Measurements from ENCODE around the gene PTCH2. TPM values are rescaled to one million over a fixed set of nuclear protein-coding genes. Genes with fewer than 3 reads are reported as not detected.
"Not testable (repeated sequence)": the region's sequence is repeated elsewhere in the genome, so short reads cannot be mapped to it uniquely, and the experiment has no call there.

Gene PTCH2
- total RNA-seq, 4 donors from 2014 or later, result 0.66 to 2.6 (median 1.1) TPM

DNA sequence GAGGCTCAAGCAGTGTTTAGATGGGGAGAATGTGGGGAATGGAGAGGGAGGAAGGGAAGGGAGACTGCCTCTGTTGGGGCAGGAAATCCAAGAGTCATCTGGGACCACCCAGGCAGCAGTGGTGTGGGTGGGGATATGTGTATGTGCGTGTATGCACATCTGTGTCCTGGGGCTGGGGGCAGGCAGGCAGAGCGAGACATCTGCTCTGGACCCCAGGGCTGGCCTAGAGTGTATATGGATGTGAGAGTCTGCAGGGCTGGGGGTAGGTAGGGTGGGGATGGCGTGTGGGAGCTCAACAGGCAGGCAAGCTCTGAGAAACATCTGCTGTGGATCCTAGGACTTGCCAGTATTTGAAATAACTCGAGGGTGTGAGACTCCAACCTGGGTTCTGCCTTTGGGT is 3.5 kb downstream of the PTCH2 start:
- Histone ChIP-seq H3K36me3 (no peaks in the 10 kb centered on the region), H3K27ac (replicated peaks in 1 of 4) (no peak overlapping the region), H3K9me3 (no peaks in the 10 kb centered on the region), H3K27me3 (no peaks in the 10 kb centered on the region), H3K4me3 (no peak overlapping the region), H3K4me1 (peaks cover 9 to 31% (median 24%) of the 10 kb centered on the region in 4 donors)
- no peak for TF ChIP-seq EP300 (IDR thresholded peaks at IDR 0.05)
- TF ChIP-seq, protein P1, sequence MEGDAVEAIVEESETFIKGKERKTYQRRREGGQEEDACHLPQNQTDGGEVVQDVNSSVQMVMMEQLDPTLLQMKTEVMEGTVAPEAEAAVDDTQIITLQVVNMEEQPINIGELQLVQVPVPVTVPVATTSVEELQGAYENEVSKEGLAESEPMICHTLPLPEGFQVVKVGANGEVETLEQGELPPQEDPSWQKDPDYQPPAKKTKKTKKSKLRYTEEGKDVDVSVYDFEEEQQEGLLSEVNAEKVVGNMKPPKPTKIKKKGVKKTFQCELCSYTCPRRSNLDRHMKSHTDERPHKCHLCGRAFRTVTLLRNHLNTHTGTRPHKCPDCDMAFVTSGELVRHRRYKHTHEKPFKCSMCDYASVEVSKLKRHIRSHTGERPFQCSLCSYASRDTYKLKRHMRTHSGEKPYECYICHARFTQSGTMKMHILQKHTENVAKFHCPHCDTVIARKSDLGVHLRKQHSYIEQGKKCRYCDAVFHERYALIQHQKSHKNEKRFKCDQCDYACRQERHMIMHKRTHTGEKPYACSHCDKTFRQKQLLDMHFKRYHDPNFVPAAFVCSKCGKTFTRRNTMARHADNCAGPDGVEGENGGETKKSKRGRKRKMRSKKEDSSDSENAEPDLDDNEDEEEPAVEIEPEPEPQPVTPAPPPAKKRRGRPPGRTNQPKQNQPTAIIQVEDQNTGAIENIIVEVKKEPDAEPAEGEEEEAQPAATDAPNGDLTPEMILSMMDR (IDR thresholded peaks at IDR 0.05), result no peak
- no peak for TF ChIP-seq POLR2A (IDR thresholded peaks at IDR 0.05; ENCODE audit: low read depth)
- TF ChIP-seq POLR2AphosphoS5 (IDR thresholded peaks at IDR 0.05), result no peak
- intact Hi-C loops (cut with DNase I), result loop anchor here (5.0 to 10.0 kb wide), 4 partner anchors 42 to 465 kb away; partner anchors contain the start of gene EIF2B3
- no peak for DNase-seq (ENCODE audit: extremely low spot score)
- WGBS, result 59% methylated on average over 4 of the region's 4 CpGs

DNA sequence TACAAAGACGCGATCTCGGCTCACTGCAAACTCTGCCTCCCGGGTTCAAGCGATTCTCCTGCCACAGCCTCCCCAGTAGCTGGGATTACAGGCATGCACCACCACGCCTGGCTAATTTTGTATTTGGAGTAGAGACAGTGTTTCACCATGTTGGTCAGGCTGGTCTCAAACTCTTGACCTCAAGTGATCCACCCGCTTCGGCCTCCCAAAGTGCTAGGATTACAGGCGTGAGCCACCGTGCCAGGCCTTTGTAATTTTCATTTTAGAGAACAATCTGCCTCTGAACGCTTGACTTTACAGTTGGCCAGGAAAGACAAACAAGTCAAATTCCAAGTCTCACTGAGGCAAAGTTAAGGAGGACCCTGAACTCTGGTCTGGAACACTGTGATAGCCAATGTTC is 4.8 kb downstream of the PTCH2 start:
- H3K27ac ChIP-seq (replicated peaks in 1 of 4); H3K9me3 ChIP-seq: not testable (repeated sequence)
- WGBS, result 90% methylated on average over 11 of the region's 11 CpGs

DNA sequence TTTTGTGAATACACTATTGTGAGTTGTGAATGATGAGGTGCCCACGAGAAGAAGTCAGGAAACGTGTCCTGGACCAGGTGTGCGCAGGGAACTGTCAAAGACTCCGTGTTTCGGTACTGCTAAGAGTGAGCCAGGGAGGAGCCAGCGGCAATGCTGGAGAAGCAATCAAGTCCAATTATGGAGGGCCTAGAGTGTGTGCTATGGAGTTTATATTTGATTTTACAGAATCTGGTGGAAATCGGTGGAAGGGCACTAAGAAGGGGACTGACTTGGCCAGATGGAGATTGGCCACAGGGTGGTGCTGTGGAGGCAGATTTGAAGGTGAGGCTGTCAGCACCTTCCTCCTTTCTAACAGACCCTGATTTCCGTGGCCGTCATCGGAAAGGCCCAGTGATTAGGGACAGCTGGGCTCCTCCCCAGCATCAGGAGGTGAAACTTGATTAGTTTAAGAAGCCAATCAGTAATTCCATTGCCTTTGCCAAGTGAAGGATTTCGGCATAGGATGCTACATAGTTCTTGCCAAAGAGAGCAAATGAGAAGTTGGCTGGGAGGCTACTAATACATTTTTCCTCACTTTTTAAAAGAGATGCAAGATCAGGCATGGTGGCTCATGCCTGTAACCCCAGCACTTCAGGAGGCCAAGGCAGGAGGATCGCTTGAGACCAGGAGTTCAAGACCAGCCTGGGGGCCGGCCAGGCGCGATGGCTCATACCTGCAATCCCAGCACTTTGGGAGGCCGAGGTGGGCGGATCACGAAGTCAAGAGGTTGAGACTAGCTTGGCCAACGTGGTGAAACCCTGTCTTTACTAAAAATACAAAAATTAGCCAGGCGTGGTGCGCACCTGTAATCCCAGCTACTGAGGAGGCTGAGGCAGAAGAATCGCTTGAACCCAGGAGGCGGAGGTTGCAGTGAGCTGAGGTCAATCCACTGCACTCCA is 7.0 kb downstream of the PTCH2 start:
- no peak for DNase-seq (ENCODE audit: extremely low spot score)
- Histone ChIP-seq H3K27me3 (no peaks in the 10 kb centered on the region), H3K36me3 (no peaks in the 10 kb centered on the region), H3K9me3 (no peaks in the 10 kb centered on the region), H3K27ac (replicated peaks in 1 of 4) (peak overlapping the region in 1 of 4 donors; percentile 5), H3K4me1 (peaks cover 0 to 8% (median 8%) of the 10 kb centered on the region in 4 donors), H3K4me3 (peak overlapping the region in 1 of 4 donors; percentile 8)
- TF ChIP-seq, protein P1 (IDR thresholded peaks at IDR 0.05), result peak; percentile 75 to 89 (median 81)
- TF ChIP-seq POLR2AphosphoS5 (IDR thresholded peaks at IDR 0.05) (peak; percentile 13 to 67), EP300 (IDR thresholded peaks at IDR 0.05) (no peak)
- 69% methylated on average over 22 of the region's 23 CpGs for WGBS
- intact Hi-C loops (cut with DNase I), result loop anchor here (5.0 to 10.0 kb wide), 4 partner anchors 39 to 469 kb away; partner anchors contain the start of gene EIF2B3

More for the DNA sequence above, 4.8 kb downstream of the PTCH2 start:
- H3K4me1 ChIP-seq, result peaks cover 6 to 25% (median 19%) of the 10 kb centered on the region in 4 donors
- intact Hi-C loops (cut with DNase I), result loop anchor here (5.0 to 10.0 kb wide), 4 partner anchors 41 to 467 kb away; partner anchors contain the start of gene EIF2B3
- not testable (repeated sequence) for H3K36me3 ChIP-seq; H3K27me3 ChIP-seq; H3K4me3 ChIP-seq; DNase-seq (ENCODE audit: extremely low spot score)

DNA sequence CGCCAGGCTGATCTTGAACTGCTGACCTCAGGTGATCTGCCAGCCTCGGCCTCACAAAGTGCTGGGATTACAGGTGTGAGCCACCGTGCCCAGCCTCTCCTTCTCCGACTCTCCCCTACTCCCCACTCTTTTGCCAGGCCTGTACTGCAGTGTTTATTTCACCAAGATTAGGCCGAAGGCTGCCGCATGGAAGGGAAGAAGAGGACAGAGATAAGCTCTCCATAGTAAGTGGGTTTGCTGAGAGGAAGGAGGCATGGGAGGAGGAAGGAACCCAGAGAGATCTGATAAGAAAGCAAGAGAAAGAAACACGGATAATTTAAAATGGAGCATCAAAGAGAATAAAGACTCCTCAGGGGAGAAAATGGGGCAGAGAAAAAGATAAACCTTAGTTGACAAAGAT is 8.7 kb downstream of the PTCH2 start:
- H3K4me1 ChIP-seq, result peaks cover 0 to 8% (median 8%) of the 10 kb centered on the region in 4 donors
- H3K9me3 ChIP-seq, result no peaks in the 10 kb centered on the region
- intact Hi-C loops (cut with DNase I), result loop anchor here (10.0 kb wide), 2 partner anchors 150 to 470 kb away; partner anchors contain the start of gene EIF2B3
- no peaks in the 10 kb centered on the region for H3K27me3 ChIP-seq
- no peak overlapping the region for H3K27ac ChIP-seq (replicated peaks in 1 of 4)
- no peak for DNase-seq (ENCODE audit: extremely low spot score)
- no peak overlapping the region for H3K4me3 ChIP-seq
- 71% methylated on average over 7 of the region's 7 CpGs for WGBS
- H3K36me3 ChIP-seq, result peaks cover 0 to 2% (median 0%) of the 10 kb centered on the region in 4 donors
- TF ChIP-seq EP300 (IDR thresholded peaks at IDR 0.05) (no peak), POLR2A (IDR thresholded peaks at IDR 0.05; ENCODE audit: low read depth) (no peak), POLR2AphosphoS5 (IDR thresholded peaks at IDR 0.05) (no peak)
- TF ChIP-seq, protein P1 (IDR thresholded peaks at IDR 0.05), result no peak

DNA sequence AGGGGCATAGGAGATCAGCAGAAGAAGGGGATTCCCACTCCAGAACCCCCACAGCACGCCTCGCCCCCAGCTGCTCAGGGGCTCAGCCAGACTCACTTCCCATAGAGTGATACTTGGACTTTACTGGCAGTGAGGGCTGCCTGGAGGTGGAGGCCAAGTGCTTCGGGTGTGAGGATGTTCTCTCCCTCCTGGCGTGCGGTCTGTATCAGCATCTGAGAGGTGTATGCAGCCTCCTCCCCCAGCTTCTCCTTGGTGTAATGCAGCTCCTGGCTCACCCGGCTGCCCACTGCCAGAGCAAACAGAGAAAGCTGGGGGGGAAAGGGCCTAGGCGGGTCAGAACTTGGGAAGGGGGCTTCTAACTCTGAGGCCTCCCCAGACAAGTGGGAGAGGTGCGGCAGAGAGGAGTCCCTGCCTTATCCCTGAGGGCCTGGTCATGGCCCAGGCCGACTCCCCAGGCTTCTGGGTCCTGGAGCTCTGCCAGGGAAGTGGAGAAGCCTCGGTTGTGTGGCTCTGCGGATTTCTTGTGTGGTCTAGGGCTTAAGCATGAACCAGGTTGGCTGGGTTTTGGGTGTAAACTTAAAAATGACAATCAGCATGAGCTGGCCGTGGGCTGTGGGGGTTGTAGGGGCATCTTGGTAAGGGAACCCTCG is 10.9 kb downstream of the PTCH2 start:
- no peak for DNase-seq (ENCODE audit: extremely low spot score)
- Histone ChIP-seq H3K27ac (replicated peaks in 1 of 4) (no peak overlapping the region), H3K4me1 (peaks cover 0 to 8% (median 8%) of the 10 kb centered on the region in 4 donors), H3K36me3 (peaks cover 0 to 8% (median 3%) of the 10 kb centered on the region in 4 donors), H3K9me3 (no peaks in the 10 kb centered on the region), H3K4me3 (no peak overlapping the region), H3K27me3 (no peaks in the 10 kb centered on the region)
- 78% methylated on average over 9 of the region's 13 CpGs for WGBS
- intact Hi-C loops (cut with DNase I), result loop anchor here (10.0 kb wide), 2 partner anchors 153 to 473 kb away; partner anchors contain the start of gene EIF2B3
- no peak for TF ChIP-seq POLR2AphosphoS5 (IDR thresholded peaks at IDR 0.05)
- TF ChIP-seq, protein P1 (IDR thresholded peaks at IDR 0.05), result no peak
- no peak for TF ChIP-seq POLR2A (IDR thresholded peaks at IDR 0.05; ENCODE audit: low read depth)
- no peak for TF ChIP-seq EP300 (IDR thresholded peaks at IDR 0.05)

Data from esophagus muscularis mucosa (tissue), 4 donors.